PFSK-1 (cell line): ENCODE measurements around the gene C2orf74. TPM values are rescaled to one million over a fixed set of nuclear protein-coding genes. Genes with fewer than 3 reads are reported as not detected.

Source experiments
- FOXP2 ChIP-seq: optimal IDR thresholded peaks from 2 replicates; pipeline ENCODE3; 2011; ENCODE audit warnings: borderline replicate concordance, control low read depth, inconsistent platforms; ENCODE audit not compliant: insufficient read depth; ENCODE audit errors: extremely low read length, extremely low read depth
- POLR2AphosphoS5 ChIP-seq: IDR thresholded peaks from 2 replicates; pipeline ENCODE4 v1.6.1; 2012; ENCODE audit warnings: low read depth, mild to moderate bottlenecking, control low read depth, low read length, moderate library complexity
- SIN3A ChIP-seq: IDR thresholded peaks from 2 replicates; pipeline ENCODE4 v1.6.1; 2012; ENCODE audit warnings: mild to moderate bottlenecking, low read length, moderate library complexity, borderline replicate concordance; ENCODE audit not compliant: insufficient read depth
- TAF1 ChIP-seq: IDR thresholded peaks from 2 replicates; pipeline ENCODE4 v1.6.1; 2012; ENCODE audit warnings: low read length, control low read depth, borderline replicate concordance; ENCODE audit not compliant: insufficient read depth
- polyA plus RNA-seq: library from polyadenylated mRNA; unstranded; fragments of >200 nt; gene quantifications from one replicate; pipeline ENCODE4 v1.2.1, GENCODE V29; 2012; ENCODE audit warnings: low read depth, missing spikeins; ENCODE audit not compliant: insufficient read length
- TF ChIP-seq, protein P1 (sequence below), 2 experiments: IDR thresholded peaks; 2 replicates each; pipeline versions ENCODE4 v1.6.1 to v1.8.0; 2011 to 2012; ENCODE audit warnings: low read depth in 2 of 2, low read length in 2 of 2, control low read depth in 1 of 2, inconsistent platforms in 1 of 2, mild to moderate bottlenecking in 1 of 2, moderate library complexity in 1 of 2; ENCODE audit not compliant: insufficient read depth in 1 of 2

Gene C2orf74
- 8.2 TPM for polyA plus RNA-seq

DNA sequence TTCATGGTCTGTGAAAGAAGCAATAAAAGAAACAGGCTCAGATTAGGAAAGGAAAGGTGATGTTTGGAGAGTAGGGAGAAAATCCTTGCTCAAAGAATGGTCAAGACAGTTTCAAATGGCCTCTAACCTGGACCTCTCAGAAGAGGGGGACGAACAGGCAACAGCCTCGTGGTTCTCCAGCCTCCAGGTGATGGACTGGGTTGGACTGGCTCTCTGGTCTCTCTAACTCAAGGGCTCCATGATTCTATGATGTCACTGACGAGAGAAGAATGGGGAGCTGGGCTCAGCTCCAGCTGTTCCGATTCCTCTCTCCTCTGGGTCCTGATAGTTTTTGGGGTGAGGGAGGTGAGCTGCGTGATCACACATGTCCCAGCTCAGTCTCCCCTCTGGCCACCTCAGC, at the start of gene C2orf74:
Gene C2orf74, plus strand, starts transcription at position 301 of the 400 bp plus-strand sequence. CDS start 327 bp downstream, outside the sequence.
- no peak for TF ChIP-seq POLR2AphosphoS5
- TF ChIP-seq FOXP2, result no peak
- TF ChIP-seq, protein P1, sequence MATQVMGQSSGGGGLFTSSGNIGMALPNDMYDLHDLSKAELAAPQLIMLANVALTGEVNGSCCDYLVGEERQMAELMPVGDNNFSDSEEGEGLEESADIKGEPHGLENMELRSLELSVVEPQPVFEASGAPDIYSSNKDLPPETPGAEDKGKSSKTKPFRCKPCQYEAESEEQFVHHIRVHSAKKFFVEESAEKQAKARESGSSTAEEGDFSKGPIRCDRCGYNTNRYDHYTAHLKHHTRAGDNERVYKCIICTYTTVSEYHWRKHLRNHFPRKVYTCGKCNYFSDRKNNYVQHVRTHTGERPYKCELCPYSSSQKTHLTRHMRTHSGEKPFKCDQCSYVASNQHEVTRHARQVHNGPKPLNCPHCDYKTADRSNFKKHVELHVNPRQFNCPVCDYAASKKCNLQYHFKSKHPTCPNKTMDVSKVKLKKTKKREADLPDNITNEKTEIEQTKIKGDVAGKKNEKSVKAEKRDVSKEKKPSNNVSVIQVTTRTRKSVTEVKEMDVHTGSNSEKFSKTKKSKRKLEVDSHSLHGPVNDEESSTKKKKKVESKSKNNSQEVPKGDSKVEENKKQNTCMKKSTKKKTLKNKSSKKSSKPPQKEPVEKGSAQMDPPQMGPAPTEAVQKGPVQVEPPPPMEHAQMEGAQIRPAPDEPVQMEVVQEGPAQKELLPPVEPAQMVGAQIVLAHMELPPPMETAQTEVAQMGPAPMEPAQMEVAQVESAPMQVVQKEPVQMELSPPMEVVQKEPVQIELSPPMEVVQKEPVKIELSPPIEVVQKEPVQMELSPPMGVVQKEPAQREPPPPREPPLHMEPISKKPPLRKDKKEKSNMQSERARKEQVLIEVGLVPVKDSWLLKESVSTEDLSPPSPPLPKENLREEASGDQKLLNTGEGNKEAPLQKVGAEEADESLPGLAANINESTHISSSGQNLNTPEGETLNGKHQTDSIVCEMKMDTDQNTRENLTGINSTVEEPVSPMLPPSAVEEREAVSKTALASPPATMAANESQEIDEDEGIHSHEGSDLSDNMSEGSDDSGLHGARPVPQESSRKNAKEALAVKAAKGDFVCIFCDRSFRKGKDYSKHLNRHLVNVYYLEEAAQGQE (IDR thresholded peaks at IDR 0.05; ENCODE audit: insufficient read depth in 1 of 2, low read depth in 2 of 2, low read length in 2 of 2), result no peak
- no peak for TF ChIP-seq SIN3A
- no peak for TF ChIP-seq TAF1

- no peak for TF ChIP-seq SIN3A
- no peak for TF ChIP-seq FOXP2
- TF ChIP-seq TAF1, result no peak
- TF ChIP-seq, protein P1 (IDR thresholded peaks at IDR 0.05; ENCODE audit: insufficient read depth in 1 of 2, low read depth in 2 of 2, low read length in 2 of 2), result no peak
- no peak for TF ChIP-seq POLR2AphosphoS5
Observed at GRCh38 chr2:61114147-61114546, 47.8 kb upstream of the C2orf74 start.

DNA sequence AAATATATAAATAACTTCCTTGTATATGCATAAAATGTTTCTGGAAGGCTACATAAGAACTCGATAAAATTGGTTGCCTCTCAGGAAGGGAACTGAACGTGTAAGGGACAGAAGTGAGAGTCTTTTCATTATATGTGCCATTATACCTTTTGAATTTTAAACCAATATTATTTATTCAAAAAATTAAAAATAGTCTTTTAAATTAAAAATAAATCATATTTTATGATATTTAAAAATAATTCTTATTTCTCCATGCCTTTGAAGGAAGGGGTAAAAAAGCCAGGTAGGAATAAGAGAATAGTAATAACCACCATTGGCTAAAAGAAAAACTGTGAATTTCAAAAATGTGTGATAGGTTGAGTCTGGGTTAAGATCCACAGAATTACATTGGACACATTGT, 45.7 kb upstream of the C2orf74 start:
- TF ChIP-seq SIN3A (no peak), FOXP2 (no peak), TAF1 (no peak), POLR2AphosphoS5 (no peak)
- TF ChIP-seq, protein P1 (IDR thresholded peaks at IDR 0.05; ENCODE audit: insufficient read depth in 1 of 2, low read depth in 2 of 2, low read length in 2 of 2), result no peak

GRCh38 chr2:61117534-61117933, 44.5 kb upstream of the C2orf74 start:
- no peak for TF ChIP-seq FOXP2
- no peak for TF ChIP-seq POLR2AphosphoS5
- no peak for TF ChIP-seq SIN3A
- no peak for TF ChIP-seq TAF1
- TF ChIP-seq, protein P1 (IDR thresholded peaks at IDR 0.05; ENCODE audit: insufficient read depth in 1 of 2, low read depth in 2 of 2, low read length in 2 of 2), result no peak

- TF ChIP-seq, protein P1 (IDR thresholded peaks at IDR 0.05; ENCODE audit: insufficient read depth in 1 of 2, low read depth in 2 of 2, low read length in 2 of 2), result no peak
- TF ChIP-seq POLR2AphosphoS5 (no peak), TAF1 (no peak), FOXP2 (no peak), SIN3A (no peak)
Observed at GRCh38 chr2:61125123-61125710, 36.8 kb upstream of the C2orf74 start.
